GM19099 (cell line): ENCODE data around the gene TMEM60.

Experiments
- POLR2A ChIP-seq: IDR thresholded peaks from 3 replicates; pipeline ENCODE4 v1.6.1; 2011; ENCODE audit warnings: low read depth; ENCODE audit not compliant: insufficient read length; ENCODE audit errors: extremely low read depth

The TMEM60 gene

GRCh38 chr7:77791956-77792355 lies 6.3 kb downstream of the TMEM60 start:
- TF ChIP-seq POLR2A, result no peak

GRCh38 chr7:77791336-77791735 lies 6.9 kb downstream of the TMEM60 start:
- no peak for TF ChIP-seq POLR2A

GRCh38 chr7:77788327-77788902 lies 9.8 kb downstream of the TMEM60 start:
- no peak for TF ChIP-seq POLR2A

- TF ChIP-seq POLR2A, result no peak
These were observed 11.5 kb downstream of the TMEM60 start for GRCh38 chr7:77786741-77787140.

GRCh38 chr7:77786018-77786417 lies 12.2 kb downstream of the TMEM60 start:
- TF ChIP-seq POLR2A, result no peak

GRCh38 chr7:77783545-77783944 lies 14.7 kb downstream of the TMEM60 start:
- no peak for TF ChIP-seq POLR2A

- no peak for TF ChIP-seq POLR2A
These were observed 15.1 kb downstream of the TMEM60 start for GRCh38 chr7:77783111-77783510.

- TF ChIP-seq POLR2A, result no peak
These were observed 15.9 kb downstream of the TMEM60 start for GRCh38 chr7:77782383-77782782.

GRCh38 chr7:77778535-77778934 lies 19.7 kb downstream of the TMEM60 start:
- no peak for TF ChIP-seq POLR2A

GRCh38 chr7:77771901-77772300 lies 26.3 kb downstream of the TMEM60 start:
- no peak for TF ChIP-seq POLR2A

- TF ChIP-seq POLR2A, result no peak
These were observed 27.9 kb downstream of the TMEM60 start for GRCh38 chr7:77770316-77770715.

GRCh38 chr7:77766801-77767605 lies 31.2 kb downstream of the TMEM60 start:
- TF ChIP-seq POLR2A, result no peak

GRCh38 chr7:77765906-77766800 lies 32.1 kb downstream of the TMEM60 start:
- no peak for TF ChIP-seq POLR2A

- TF ChIP-seq POLR2A, result no peak
These were observed 32.8 kb downstream of the TMEM60 start for GRCh38 chr7:77765481-77765880.

- TF ChIP-seq POLR2A, result no peak
These were observed 37.3 kb downstream of the TMEM60 start for GRCh38 chr7:77760809-77761453.
